Measurements from ENCODE around the gene CENPM. TPM values are rescaled to one million over a fixed set of nuclear protein-coding genes. Genes with fewer than 3 reads are reported as not detected.

CENPM gene
- total RNA-seq, 1 donor from 2014 or later: 2.0 TPM

DNA sequence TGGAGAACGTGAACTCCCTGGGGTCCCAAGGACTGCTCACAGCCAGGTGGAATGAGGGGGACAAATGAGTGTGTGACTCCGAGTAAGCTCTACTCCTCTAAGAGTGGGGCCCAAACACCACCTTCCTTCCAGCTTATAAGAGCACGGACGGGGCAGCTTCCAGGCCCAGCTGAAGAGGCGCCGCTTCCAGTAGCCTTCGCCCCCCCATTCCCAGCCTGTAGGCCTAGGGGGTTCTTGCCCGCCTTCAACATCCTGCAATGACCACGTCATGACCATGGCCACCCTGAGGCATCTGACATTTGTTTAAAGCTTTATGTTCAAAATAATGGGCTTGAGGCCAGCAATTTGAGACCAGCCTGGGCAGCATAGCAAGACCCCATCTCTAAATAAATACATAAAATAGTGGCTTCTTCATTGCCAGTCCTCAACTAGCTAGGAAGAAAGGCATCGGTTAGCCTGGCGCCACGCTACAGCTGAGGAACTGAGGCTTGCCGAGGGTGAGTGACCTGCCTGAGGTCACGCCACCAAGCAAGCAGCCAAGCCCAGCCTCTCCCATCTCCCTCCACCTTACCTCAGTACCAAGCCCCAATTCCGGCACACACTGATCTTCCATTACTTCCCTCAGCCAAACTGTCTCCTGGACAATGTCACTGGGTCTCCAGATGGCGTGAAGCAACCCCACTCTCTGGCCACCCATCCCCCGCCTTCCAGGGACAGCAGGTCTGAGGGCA is 12.5 kb downstream of the CENPM start:
- Mint-ChIP-seq H3K27me3 (ENCODE audit: low read depth, unreplicated experiment) (peaks cover 2% of the 10 kb centered on the region), H3K4me3 (ENCODE audit: unreplicated experiment) (no peak overlapping the region), H3K27ac (ENCODE audit: unreplicated experiment) (no peak overlapping the region), H3K4me1 (ENCODE audit: low read depth, unreplicated experiment) (no peaks in the 10 kb centered on the region), H3K9me3 (ENCODE audit: unreplicated experiment) (no peaks in the 10 kb centered on the region), H3K36me3 (ENCODE audit: low read depth, unreplicated experiment) (no peaks in the 10 kb centered on the region)
- TF ChIP-seq EZH2 (IDR thresholded peaks at IDR 0.05; ENCODE audit: insufficient read depth, low read length): no peak
- TF ChIP-seq, protein P1, sequence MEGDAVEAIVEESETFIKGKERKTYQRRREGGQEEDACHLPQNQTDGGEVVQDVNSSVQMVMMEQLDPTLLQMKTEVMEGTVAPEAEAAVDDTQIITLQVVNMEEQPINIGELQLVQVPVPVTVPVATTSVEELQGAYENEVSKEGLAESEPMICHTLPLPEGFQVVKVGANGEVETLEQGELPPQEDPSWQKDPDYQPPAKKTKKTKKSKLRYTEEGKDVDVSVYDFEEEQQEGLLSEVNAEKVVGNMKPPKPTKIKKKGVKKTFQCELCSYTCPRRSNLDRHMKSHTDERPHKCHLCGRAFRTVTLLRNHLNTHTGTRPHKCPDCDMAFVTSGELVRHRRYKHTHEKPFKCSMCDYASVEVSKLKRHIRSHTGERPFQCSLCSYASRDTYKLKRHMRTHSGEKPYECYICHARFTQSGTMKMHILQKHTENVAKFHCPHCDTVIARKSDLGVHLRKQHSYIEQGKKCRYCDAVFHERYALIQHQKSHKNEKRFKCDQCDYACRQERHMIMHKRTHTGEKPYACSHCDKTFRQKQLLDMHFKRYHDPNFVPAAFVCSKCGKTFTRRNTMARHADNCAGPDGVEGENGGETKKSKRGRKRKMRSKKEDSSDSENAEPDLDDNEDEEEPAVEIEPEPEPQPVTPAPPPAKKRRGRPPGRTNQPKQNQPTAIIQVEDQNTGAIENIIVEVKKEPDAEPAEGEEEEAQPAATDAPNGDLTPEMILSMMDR (IDR thresholded peaks at IDR 0.05; ENCODE audit: insufficient read depth, low read depth, low read length): no peak
- no peak overlapping the region for H3K27ac ChIP-seq (ENCODE audit: low read depth, low read length)
- H3K9me3 ChIP-seq (ENCODE audit: insufficient read depth, low read depth, low read length): no peaks in the 10 kb centered on the region
- no peak overlapping the region for H3K9ac ChIP-seq (ENCODE audit: low read length)
- H4K20me1 ChIP-seq (ENCODE audit: insufficient read depth, low read length): no peaks in the 10 kb centered on the region
- FAIRE-seq: no peak
- no peaks in the 10 kb centered on the region for H3K4me1 ChIP-seq (ENCODE audit: insufficient read depth, low read length)
- no peak overlapping the region for H3K4me3 ChIP-seq (ENCODE audit: insufficient read depth, low read depth, low read length)
- H3K36me3 ChIP-seq (ENCODE audit: insufficient read depth, low read length): no peaks in the 10 kb centered on the region
- H3K4me2 ChIP-seq (ENCODE audit: low read length): no peak overlapping the region
- no peak overlapping the region for H2AFZ ChIP-seq (ENCODE audit: low read depth, low read length)
- no peaks in the 10 kb centered on the region for H3K27me3 ChIP-seq (ENCODE audit: insufficient read depth, low read length)
- no peaks in the 10 kb centered on the region for H3K79me2 ChIP-seq (ENCODE audit: insufficient read depth, low read length)
- DNase-seq (ENCODE audit: low read depth): no peak

DNA sequence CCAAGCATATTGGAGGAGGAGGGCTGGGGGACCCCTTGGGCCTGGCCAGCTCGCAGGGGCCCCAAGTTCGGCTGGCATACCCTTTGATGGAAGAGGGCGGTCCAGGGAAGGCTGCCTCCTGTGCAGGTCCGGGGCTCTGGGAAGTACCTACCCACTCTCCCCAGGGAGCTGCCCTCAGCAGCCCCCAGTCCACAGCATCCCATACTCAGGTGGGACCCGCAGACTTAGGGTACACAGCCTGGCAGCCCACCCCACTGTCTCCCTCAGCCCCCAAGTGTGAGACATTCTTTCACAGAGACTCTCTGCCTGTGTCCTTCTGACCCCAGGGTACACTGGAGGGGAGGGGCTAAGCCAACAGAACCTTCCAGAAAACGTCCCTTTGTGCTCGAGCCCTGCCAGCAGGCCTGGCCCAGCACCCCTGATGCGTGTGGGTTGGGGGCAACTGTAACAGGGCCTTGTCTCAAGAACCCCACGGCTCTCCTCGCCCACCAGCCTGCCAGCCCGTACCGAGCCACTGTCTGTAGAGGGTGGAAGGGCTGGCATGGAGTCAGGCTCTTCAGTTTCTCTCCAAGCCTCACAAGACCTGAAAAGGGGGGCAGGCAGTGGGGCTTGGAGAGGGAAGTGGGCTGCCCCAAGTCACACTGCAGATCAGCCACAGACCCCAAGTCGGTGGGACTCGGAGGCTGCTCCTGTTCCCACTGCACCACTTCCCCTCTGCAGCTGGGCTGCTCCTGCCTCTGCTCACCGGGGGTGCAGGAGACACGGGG is 13.4 kb downstream of the CENPM start:
- H3K27ac ChIP-seq (ENCODE audit: low read depth, low read length): no peak overlapping the region
- Mint-ChIP-seq H3K9me3 (ENCODE audit: unreplicated experiment) (no peaks in the 10 kb centered on the region), H3K36me3 (ENCODE audit: low read depth, unreplicated experiment) (no peaks in the 10 kb centered on the region), H3K4me3 (ENCODE audit: unreplicated experiment) (no peak overlapping the region), H3K4me1 (ENCODE audit: low read depth, unreplicated experiment) (peaks cover 3% of the 10 kb centered on the region), H3K27me3 (ENCODE audit: low read depth, unreplicated experiment) (peaks cover 6% of the 10 kb centered on the region), H3K27ac (ENCODE audit: unreplicated experiment) (no peak overlapping the region)
- no peak overlapping the region for H2AFZ ChIP-seq (ENCODE audit: low read depth, low read length)
- H3K36me3 ChIP-seq (ENCODE audit: insufficient read depth, low read length): no peaks in the 10 kb centered on the region
- no peaks in the 10 kb centered on the region for H3K27me3 ChIP-seq (ENCODE audit: insufficient read depth, low read length)
- H3K4me1 ChIP-seq (ENCODE audit: insufficient read depth, low read length): no peaks in the 10 kb centered on the region
- no peak overlapping the region for H3K9ac ChIP-seq (ENCODE audit: low read length)
- H3K79me2 ChIP-seq (ENCODE audit: insufficient read depth, low read length): no peaks in the 10 kb centered on the region
- no peak for DNase-seq (ENCODE audit: low read depth)
- H3K9me3 ChIP-seq (ENCODE audit: insufficient read depth, low read depth, low read length): no peaks in the 10 kb centered on the region
- no peak overlapping the region for H3K4me2 ChIP-seq (ENCODE audit: low read length)
- no peaks in the 10 kb centered on the region for H4K20me1 ChIP-seq (ENCODE audit: insufficient read depth, low read length)
- H3K4me3 ChIP-seq (ENCODE audit: insufficient read depth, low read depth, low read length): no peak overlapping the region
- TF ChIP-seq, protein P1 (IDR thresholded peaks at IDR 0.05; ENCODE audit: insufficient read depth, low read depth, low read length): no peak
- no peak for TF ChIP-seq EZH2 (IDR thresholded peaks at IDR 0.05; ENCODE audit: insufficient read depth, low read length)
- FAIRE-seq: no peak

Data from astrocyte (in vitro differentiated cells and primary cell).